CMK (cell line): ENCODE data around the gene TMEM163.
"Not testable (repeated sequence)": the region's sequence is repeated elsewhere in the genome, so short reads cannot be mapped to it uniquely, and the experiment has no call there.

Experiments used
- DNase-seq: peaks from one replicate; pipeline ENCODE4 v3.0.0-alpha.2; 2010; ENCODE audit warnings: low read depth

TMEM163 gene

DNA sequence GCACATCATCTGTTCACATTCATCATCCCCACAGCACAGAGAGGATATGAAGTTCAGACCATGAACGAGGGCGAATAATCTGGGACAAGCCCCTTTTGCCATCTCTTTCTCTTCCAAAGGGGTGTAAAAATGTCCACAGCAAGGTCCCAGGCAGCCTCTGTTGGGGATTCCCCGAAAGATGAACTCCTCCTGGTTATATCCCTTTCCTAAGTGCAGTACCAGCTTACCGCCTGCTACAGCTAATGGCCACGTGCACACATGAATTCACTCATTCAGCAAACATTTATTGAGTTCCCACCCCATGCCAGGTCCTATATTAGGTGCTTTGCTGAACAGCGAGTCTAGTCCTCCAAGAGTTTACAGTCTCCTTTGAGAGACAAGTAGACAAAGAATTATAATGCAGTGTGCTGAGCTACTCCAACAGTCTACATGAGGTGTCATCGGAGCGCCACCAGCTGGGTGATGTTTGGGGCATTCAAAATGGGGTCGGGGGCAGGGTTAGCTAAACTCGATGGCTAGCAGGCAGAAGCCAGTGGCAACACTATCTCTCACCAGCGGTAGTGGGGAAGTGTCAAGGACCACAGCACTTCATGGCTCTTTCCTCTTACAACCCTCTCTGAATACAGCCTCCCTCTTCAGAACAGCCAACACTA, 228.9 kb downstream of the TMEM163 start:
- DNase-seq, result no peak

DNA sequence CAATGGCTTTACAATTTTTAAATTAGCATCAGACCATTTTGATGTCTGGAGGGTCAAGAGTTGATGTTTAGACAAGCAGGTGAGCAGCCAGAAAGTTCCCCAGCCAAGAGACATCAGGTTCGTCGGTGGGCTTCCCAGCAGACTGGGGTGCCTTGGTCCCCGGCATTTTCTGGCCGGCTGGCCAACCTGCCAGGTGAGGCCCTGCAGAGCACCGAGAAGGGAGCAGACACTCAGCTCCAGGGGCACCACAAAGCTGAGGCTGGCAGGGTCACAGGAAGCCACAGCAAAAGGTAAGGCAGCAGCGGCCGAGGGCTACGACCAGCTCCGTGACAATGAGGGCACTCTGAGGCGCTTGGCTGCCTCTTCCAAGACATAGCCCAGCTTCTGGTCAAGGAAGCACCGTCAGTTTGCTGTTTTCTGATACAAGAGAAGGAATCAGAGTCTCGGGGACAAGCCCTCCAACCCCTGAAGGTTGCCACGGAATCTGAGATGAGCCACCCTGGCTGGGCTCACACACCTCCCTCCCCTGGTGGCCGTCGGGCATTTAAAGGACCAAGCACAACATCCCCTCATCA, 235.9 kb downstream of the TMEM163 start:
- DNase-seq, result no peak

DNA sequence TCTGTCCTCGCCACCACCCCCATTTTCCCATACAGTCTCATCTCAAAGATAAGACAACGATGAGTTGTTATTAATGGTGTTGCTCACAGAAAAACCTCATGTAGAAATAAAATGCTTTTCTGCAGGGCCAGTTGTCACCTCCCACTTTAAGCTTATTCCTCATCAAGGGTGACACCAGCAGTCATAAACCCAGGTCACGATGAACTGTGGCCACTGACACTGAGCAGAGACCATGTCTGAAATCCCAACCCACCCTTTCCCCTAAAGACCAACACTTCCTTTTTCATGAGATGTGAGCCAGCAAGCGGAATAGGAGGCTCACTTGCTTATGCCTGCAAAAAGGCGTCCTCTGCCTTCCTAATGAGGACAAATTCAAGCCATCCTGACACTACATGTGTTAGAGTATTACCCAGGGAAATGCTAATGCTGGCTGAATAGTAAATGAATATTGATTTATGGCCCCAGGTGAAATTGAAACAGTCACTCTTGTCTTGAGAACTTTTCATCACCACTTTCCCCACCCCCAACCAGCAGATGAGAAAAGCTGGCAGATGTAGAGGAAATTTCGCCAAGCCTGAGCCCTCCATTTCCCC, 236.6 kb downstream of the TMEM163 start:
- DNase-seq, result no peak

DNA sequence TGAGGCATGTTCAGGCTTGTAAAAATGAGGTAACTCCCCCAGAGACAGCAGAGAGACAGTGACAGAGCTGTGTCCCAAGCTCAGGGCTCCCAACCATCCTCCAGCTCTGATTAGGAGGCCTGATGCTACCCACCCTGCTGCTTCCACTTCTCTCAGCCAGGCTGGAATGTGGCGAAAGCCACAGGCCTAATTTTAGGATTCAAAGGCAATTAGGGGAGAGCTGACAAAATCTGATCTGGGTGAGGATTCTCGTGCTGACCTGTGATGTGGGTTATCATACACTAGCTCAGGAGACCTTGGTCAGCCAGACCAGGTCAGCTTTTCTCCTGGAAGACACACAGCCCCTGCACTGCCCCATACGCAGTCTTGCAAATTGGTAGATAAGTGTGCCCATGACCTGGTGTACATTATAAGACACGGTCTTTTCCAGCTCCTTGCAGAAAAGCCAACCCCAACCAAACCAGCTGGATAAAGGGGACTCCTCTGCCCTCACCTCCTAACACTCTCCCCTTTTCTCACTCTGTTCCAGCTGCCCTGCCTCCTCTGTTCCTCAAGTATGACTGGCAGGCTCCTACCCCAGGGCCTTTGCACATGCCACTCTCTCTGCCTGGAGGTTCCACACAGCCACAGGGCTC, 239.0 kb downstream of the TMEM163 start:
- DNase-seq, result no peak

DNA sequence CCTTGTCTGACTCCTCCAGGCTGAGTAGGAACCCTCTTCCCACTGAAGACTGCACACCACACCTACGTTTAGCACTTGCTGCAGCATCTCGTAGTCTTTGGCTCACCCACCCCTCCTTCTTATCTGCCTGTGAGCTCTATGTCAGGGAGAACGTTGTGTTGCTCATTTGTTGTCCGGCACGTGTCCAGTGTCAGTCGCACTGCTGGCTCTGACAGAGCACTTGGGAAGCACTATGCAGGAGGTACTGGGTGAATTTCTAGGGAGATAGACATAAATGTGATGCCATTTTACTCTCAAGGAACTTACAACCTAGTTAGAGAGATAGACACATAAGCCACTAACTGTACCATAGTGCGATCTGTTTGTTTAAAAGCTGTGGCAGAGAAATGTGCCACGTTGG, 241.8 kb downstream of the TMEM163 start:
- not testable (repeated sequence) for DNase-seq

DNA sequence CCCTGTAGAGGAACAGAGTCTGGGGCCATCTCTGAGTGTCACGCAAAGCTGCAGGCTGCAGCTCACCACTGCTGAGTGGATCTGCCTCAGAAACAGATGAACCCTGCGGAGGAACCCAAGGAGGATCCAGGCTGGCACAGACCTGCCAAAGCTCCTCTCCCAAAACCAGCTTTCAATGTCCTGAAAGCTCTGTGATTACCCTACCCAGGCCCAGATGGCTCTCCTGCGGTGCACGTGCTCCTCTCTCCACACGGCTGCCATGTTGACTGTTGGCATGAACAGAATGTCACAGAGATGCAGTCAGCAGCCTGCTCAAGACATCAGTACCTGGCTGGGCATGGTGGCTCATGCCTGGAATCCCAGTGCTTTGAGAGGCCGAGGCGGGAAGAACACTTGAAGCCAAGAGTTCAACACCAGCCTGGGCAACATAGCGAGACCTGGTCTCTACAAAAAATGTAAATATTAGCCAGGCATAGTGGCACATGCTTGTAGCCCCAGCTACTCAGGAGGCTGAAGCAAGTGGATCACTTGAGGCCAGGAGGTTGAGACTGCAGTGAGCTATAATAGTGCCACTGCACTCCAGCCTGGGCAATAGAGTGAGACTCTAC, 248.1 kb downstream of the TMEM163 start:
- DNase-seq, result no peak

DNA sequence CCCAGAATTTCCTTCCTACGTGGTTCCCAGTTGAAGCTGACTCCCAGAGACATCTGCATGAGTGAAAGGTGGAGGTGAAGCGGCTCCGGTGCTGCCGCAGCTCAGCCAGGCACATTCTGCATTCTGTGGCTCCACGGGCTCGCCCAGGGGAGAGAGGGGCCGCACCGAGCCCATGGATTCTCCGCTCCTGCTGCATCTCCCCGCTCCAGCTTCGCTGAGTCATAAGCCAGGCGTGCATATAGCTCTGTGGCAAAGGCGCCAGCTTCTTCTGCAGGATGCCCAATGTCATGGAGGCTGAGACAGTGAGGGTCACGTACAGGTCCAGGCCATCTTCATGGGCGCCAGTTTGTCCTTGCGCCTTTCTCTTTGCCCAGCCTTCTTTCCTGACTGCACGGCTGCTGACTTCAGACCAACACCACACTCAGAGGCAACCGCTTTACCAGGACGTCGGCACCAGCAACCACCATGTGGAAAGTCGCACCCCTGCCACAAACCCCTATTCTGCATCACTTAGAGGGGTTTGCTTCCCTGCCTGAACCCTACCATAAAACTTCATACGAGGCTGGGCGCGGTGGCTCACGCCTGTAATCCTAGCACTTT, 249.2 kb downstream of the TMEM163 start:
- no peak for DNase-seq

DNA sequence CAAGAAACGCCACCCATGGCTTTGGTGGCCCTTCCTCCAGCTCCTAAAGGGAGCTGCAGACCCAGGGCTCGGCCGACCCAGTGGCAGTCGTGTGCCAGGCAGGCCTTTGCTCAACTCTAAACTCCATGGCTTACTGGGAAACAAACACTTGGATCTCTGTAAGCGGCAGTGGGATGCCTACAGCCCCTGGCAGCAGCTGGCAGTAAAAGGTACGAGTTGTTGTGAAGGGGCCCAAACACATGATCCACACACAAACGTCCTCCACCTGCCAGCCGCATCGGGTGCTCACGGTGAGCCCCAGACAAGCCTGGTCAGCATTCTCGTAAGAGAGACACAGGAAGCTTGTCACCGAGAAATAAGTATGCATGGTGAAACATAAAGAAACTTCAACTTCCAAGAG, 250.0 kb downstream of the TMEM163 start:
- DNase-seq, result no peak

DNA sequence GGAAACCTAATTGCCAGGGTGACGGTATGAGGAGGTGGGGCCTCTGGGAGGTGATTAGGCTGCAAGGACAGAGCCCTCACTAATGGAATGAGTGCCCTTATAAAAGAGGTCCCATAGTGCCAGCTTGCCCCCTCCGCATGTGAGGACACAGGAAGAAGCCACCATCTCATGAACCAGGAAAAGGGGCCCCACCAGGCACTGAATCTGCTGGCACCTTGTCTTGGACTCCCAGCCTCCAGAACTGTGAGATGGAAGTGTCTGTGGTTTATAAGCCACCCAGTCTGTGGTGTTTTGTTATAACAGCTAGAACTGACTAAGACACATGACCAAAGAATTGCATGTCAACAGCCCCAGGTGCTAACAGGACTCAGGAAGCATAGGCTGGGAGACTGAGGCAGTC, 250.6 kb downstream of the TMEM163 start:
- no peak for DNase-seq

DNA sequence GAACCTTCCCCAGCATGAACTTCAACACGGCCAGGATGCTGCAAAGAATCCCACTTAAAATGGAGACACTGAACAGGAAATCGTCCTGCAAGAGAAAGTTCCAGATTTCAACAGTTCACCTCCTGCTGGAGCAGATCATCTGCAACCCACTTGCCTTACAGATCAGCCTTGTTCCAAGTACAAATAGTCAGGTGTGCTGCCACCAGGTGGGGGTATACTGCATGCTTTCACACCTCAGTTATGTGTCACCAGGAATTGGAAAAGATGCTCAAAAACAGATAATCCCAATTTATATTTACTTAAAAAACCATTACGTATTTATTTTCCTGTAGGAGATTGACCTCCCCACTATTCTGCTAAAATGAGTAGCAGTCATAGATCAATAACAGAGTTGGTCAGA, 252.7 kb downstream of the TMEM163 start:
- DNase-seq, result no peak

DNA sequence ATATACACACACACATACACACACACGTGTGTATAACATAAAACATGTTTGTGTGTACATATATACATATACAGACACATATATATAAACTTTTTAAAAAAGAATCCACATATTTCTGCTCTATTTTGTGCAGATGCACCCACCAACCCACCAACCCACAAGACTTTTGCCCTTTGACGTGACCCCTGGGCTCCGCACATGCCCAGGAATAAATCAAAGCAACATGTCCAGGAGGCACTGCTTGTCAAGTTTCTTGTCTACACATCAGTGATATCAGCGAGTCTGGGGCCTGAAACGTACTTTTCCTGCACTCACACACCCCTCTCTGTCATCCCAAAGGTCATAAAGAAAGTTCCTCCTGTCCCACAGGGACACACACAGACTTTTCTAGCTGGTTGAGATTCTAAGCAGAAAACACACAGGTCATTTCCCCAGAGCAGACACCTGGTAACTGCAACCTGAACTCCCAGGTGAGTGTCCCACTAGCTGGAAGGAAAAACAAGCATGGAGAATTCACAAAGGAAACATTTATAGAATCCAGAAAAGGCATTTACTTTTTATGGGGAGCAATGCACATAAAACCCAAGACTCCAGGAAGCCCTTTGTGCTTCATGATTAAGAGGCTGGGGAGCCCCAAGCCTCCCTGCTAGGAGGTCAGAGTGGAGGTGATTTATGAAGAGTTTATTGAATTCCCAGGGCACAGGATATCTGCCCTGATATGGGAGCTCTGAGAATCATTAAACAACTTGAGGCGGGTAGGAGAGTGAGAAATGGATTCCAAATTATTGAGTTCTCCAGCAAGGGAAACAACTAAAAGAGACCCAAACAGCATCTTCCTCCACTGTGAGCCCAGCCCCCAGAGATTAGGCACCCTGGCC, 253.3 kb downstream of the TMEM163 start:
- DNase-seq, result no peak

DNA sequence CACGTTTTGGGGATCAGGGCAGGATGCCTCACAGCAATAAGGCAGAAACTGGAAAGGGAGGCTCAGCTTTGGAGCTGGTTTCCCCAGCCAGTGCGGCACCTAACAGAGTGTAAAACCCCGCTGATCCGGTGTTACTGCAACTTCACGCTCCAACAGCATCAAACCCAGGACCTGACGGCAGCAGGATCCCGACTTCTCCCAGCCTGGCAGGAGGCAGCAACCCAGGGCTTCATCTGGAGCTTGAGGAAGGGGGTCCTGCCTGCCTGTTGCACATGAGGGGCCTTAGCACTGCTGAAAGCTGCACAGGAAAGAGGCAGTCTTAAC, 255.1 kb downstream of the TMEM163 start:
- no peak for DNase-seq

DNA sequence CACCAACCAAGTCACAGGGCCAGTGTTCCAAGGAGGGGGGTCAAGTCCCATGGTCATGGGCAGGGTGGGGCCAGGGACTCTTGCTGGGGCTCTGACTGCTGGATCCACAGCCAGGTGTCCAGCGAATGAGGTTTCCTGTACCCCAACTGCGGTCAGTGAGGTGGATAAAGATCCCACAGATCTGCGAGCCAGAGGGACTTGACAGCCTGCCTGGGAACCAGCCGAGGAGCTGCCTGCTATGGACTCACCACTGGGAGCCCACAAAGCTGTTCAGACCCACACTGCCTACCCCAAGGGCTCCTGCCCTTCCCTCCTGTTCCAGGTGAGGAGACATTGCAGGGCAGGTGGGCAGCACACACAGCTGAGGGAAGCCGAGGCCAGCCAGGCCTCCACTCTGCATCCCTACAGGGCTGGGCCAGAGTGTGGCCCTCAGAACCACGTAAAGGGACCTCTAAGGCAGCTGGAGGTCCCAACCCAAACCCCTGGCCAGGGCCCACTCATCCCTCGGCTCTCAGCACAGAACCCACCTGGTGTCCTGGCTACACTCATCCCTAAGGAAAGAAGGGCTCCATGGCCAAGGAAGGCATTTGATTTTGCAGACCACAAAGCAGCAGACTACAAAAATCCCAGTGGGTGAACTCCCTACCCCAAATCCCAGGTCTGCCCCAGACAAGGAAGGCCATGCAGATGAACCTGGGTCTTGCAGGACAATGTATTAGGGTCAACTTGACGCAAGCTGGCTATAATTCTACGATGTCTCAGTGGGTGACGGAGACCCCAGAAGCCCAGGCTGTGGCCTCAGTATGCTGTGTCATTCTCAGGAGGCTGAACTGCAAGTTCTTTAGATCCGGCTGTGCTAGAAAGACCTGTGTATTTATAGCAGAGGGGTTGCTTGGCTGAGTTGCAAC, 255.8 kb downstream of the TMEM163 start:
- no peak for DNase-seq

DNA sequence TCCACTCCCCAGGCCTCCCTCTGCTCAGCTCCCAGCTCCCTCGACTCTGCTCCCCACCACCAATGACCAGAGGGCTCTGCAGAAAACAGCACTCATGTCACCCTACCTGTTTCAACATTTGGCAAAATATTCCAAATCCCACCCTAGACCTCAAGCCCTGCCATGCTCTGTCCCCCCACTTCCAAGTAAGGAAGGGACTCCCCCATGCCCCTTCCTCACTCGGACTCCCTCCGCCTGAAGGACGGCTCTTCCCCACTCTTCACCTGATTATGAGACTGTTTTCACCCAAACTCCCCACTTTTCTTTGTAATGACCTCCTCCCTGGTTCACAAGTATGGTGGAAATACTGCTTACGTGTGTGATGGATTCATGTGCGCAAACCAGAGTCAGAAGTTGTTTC, 256.5 kb downstream of the TMEM163 start:
- DNase-seq, result no peak

DNA sequence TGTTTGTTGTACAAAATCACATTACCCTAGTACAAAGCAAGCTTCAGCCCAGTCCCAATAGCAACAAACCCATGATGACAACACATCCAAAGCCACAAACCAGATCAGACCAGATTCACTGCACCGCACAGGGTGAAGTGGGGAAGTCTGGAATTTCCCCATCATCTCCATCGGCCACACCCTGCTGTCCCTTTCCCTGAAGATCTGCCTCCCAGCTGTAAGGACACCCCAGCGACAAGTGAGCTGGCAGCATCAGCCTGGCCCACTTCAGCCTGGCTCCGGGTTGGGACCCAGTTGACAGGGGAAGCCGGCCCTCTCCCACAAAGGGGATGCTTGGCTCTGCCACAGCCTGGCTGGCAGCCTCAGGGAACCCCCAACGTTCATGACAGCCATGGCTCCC, 257.3 kb downstream of the TMEM163 start:
- DNase-seq, result no peak

DNA sequence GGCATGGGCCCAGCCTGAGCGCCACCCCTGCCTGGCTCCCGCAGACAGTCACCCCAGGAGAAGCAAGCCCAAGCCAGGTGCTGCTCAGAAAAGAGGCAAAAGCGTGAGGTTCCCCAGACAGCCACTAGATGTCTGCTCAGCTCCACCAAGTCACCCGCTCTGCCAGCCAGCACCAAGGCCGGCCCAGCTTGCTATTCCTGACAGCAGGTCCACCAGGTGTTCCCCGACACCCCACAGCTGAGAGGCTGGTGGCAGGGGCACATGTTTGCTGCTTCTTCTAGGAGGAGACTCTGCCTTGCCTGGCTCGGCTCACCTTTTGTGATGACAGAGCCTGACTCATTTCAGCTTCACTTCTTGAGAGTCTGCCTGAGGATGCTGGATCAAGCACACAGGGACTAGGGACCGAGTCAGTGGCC, 258.2 kb downstream of the TMEM163 start:
- peak; percentile 5 for DNase-seq

DNA sequence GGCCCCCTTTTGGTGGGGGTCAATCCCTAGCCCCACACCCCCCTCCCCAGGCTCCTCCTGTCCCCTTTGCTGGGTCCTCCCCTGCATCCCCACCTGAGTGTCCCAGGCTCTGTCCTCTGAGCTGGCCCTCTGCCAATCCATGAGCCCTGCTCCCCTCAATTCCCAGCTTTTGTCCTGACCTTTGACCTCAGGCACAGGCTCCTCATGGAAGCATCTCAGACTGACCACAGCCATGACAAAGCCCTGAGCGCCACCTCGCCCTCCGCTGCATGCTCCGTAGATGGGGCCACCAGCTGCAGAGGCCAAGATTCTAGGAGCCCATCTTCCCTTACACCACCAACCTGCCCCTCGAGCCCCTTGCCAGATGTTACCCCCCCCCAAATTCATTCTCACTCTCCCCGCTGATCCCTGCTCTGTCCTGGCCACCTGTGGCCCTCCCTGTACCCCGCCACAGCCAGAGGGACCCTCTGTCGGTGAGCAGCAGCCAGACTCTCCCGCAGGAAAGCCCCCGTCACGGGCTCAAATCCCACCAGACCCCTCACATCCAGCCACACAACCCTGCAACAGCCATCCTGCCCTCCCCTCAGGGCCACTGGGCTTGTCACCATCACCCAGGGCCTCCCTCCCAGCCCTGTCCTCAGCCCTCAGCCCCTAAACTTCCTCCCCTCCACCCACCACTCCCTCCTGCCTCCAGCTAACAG, 258.9 kb downstream of the TMEM163 start:
- no peak for DNase-seq

DNA sequence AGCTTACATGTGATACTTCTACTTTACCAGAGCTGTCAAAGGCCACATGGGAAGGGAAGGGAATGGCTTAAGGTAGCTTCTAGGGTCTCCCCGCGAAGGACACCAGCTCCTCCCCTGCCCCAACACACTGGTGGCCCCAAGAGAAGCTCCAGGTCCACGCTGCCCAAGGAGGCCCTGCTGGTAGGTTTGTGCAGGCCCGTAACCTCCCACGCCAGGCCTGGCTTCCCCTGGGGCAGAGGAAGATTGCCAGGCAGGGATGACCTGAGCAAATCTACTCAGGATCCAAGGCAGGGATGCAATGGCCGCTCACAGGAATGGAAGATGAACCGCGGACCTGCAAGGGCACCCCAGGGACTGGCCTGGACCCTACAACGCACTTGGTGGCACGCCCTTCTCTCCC, 259.9 kb downstream of the TMEM163 start:
- DNase-seq, result no peak

DNA sequence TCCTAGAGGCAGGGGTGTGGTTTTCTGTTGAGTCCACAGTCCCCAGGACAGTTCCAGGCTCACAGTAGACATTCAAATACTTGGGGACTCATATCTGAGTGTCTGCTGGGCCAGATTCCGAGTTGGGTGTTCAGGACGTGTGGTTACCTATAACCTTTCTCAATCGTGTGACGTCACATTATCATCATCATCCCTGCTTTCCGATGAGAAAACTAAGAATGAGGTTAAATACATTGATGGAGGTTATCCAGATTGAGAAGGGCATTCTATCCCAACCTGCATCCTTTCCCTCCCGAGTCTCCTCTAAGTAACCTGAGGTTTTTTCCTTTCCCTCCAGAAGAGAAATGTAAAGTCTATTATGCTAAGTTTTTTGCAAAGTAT, 260.3 kb downstream of the TMEM163 start:
- no peak for DNase-seq
